ENCODE data around the gene CDK14.

GRCh38 chr7:90759710-90760109 is 163.6 kb downstream of the CDK14 start:
- TF ChIP-seq, protein P1, sequence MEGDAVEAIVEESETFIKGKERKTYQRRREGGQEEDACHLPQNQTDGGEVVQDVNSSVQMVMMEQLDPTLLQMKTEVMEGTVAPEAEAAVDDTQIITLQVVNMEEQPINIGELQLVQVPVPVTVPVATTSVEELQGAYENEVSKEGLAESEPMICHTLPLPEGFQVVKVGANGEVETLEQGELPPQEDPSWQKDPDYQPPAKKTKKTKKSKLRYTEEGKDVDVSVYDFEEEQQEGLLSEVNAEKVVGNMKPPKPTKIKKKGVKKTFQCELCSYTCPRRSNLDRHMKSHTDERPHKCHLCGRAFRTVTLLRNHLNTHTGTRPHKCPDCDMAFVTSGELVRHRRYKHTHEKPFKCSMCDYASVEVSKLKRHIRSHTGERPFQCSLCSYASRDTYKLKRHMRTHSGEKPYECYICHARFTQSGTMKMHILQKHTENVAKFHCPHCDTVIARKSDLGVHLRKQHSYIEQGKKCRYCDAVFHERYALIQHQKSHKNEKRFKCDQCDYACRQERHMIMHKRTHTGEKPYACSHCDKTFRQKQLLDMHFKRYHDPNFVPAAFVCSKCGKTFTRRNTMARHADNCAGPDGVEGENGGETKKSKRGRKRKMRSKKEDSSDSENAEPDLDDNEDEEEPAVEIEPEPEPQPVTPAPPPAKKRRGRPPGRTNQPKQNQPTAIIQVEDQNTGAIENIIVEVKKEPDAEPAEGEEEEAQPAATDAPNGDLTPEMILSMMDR (IDR thresholded peaks at IDR 0.05), result no peak
- no peak for TF ChIP-seq POLR2A (IDR thresholded peaks at IDR 0.05)

Measured in upper lobe of left lung (tissue), 4 donors.